Ishikawa (cell line): ENCODE results near the gene IGFBP4.

Experiments
- CEBPB ChIP-seq: IDR thresholded peaks from 2 replicates; pipeline ENCODE4 v1.6.1; 2012
- CREB1 ChIP-seq: IDR thresholded peaks from 2 replicates; pipeline ENCODE4 v1.6.1; 2012; ENCODE audit warnings: low read depth
- EGR1 ChIP-seq: IDR thresholded peaks from 2 replicates; pipeline ENCODE4 v1.6.1; 2012
- EP300 ChIP-seq: IDR thresholded peaks from 2 replicates; pipeline ENCODE4 v1.6.1; 2012; ENCODE audit warnings: borderline replicate concordance
- FOXM1 ChIP-seq: IDR thresholded peaks from 2 replicates; pipeline ENCODE4 v1.6.1; 2012; ENCODE audit warnings: low read depth, borderline replicate concordance
- NFIC ChIP-seq: IDR thresholded peaks from 2 replicates; pipeline ENCODE4 v1.6.1; 2012
- RAD21 ChIP-seq: IDR thresholded peaks from 2 replicates; pipeline ENCODE4 v1.6.1; 2012; ENCODE audit warnings: low read depth
- TAF1 ChIP-seq: IDR thresholded peaks from 2 replicates; pipeline ENCODE4 v1.6.1; 2012; ENCODE audit warnings: low read depth, mild to moderate bottlenecking
- TCF12 ChIP-seq: IDR thresholded peaks from 2 replicates; pipeline ENCODE4 v1.6.1; 2012; ENCODE audit warnings: low read depth
- TEAD4 ChIP-seq: IDR thresholded peaks from 2 replicates; pipeline ENCODE4 v1.6.1; 2012
- YY1 ChIP-seq: IDR thresholded peaks from 2 replicates; pipeline ENCODE4 v1.6.1; 2012; ENCODE audit warnings: low read depth
- ZBTB7A ChIP-seq: IDR thresholded peaks from 2 replicates; pipeline ENCODE4 v1.6.1; 2012; ENCODE audit warnings: low read depth
- TF ChIP-seq, protein P1 (sequence below): IDR thresholded peaks from 2 replicates; pipeline ENCODE4 v1.6.1; 2012
- TF ChIP-seq, protein P2 (sequence below): IDR thresholded peaks from 2 replicates; pipeline ENCODE4 v1.6.1; 2012
- TF ChIP-seq, protein P3 (sequence below): IDR thresholded peaks from 2 replicates; pipeline ENCODE4 v1.6.1; 2012; ENCODE audit warnings: low read depth, mild to moderate bottlenecking

The IGFBP4 gene

DNA sequence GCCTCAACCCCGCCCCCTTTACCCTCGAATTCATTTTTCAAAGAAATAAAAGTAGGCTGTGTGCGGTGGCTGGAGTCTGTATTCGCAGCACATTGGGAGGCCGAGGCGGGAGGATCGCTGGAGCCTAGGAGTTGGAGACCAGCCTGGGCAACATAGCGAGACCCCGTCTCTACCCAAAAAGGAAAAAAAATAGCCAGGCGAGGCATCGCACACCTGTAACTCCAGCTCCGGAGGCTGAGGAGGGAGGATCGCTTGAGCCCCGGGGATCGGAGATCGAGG, 24.9 kb upstream of the IGFBP4 start:
- TF ChIP-seq, protein P1, sequence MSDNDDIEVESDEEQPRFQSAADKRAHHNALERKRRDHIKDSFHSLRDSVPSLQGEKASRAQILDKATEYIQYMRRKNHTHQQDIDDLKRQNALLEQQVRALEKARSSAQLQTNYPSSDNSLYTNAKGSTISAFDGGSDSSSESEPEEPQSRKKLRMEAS, result no peak
- TF ChIP-seq EP300, result no peak
- TF ChIP-seq, protein P2, sequence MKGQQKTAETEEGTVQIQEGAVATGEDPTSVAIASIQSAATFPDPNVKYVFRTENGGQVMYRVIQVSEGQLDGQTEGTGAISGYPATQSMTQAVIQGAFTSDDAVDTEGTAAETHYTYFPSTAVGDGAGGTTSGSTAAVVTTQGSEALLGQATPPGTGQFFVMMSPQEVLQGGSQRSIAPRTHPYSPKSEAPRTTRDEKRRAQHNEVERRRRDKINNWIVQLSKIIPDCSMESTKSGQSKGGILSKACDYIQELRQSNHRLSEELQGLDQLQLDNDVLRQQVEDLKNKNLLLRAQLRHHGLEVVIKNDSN, result no peak

DNA sequence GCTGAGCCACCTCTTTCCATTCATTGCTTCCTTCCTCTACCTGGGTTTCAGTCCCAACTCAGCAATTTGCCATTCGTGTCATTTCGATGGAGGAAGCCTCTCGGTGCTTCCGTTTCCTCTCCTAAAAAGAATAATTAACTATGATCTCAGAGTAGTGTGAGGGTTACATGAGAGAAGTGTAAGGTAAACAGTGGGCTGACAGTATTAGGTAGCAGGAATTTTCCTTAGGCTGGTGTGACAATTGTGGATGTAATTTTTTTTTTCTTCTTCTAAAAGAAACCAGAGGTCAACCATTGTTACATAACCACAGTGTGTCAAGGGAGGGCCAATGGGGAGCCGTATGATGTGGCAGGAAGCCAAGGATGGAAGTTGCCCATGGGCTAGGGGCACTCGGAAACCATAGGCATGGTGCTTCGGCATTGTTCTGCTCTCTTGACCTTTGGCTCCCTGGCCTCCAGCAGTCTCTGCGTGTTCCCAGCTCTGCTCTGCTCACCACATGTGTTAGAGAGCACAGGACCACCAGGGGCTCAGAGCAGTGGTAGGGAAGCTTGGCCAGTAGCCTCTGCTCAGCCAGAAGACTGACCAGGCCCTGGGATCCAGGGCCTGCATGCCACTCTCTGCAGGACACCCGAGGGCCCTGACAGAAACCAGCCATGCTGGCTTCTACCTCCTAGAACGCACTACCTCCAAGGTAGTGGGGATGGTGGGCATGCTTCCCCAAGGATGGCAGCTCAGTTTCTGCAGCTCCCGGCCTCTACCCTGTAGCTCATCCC, 23.5 kb upstream of the IGFBP4 start:
- TF ChIP-seq EGR1 (no peak), NFIC (peak; percentile 59), EP300 (no peak), TCF12 (no peak)
- TF ChIP-seq, protein P3, sequence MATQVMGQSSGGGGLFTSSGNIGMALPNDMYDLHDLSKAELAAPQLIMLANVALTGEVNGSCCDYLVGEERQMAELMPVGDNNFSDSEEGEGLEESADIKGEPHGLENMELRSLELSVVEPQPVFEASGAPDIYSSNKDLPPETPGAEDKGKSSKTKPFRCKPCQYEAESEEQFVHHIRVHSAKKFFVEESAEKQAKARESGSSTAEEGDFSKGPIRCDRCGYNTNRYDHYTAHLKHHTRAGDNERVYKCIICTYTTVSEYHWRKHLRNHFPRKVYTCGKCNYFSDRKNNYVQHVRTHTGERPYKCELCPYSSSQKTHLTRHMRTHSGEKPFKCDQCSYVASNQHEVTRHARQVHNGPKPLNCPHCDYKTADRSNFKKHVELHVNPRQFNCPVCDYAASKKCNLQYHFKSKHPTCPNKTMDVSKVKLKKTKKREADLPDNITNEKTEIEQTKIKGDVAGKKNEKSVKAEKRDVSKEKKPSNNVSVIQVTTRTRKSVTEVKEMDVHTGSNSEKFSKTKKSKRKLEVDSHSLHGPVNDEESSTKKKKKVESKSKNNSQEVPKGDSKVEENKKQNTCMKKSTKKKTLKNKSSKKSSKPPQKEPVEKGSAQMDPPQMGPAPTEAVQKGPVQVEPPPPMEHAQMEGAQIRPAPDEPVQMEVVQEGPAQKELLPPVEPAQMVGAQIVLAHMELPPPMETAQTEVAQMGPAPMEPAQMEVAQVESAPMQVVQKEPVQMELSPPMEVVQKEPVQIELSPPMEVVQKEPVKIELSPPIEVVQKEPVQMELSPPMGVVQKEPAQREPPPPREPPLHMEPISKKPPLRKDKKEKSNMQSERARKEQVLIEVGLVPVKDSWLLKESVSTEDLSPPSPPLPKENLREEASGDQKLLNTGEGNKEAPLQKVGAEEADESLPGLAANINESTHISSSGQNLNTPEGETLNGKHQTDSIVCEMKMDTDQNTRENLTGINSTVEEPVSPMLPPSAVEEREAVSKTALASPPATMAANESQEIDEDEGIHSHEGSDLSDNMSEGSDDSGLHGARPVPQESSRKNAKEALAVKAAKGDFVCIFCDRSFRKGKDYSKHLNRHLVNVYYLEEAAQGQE, result no peak

DNA sequence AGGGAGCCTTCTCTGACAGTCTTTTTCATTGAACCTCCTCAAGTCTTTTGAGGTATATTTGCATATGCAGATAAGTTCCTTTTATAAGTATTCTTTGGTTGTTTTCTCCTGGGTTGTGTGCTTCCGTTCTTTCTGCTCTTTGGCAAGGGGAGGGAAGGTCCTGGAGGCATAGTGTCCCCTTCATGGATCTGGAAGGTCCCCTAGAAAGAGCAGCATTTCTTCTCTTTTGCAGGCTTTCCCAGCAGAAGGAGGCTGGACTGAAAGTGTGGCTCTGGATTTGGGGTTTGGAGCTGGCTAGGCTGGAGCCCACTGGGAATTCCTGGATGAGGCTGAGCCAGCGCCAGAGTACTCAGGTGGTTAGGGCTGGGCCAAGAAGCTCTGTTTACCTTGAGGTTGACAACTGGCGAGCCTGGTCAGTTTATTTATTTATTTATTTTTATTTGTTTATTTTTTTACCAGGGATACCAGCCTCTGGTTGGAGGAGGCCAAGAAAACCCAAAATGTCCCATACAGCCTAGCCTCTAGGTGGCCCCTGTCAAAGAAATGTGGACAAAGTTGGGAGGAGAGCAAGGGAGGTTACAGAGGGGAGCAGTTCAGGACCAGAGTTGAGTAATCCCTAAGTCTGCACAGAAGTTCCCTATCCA, 20.1 kb upstream of the IGFBP4 start:
- no peak for TF ChIP-seq FOXM1
- TF ChIP-seq TAF1, result no peak
- no peak for TF ChIP-seq RAD21
- no peak for TF ChIP-seq CEBPB
- TF ChIP-seq YY1, result no peak
- TF ChIP-seq, protein P3, result no peak
- TF ChIP-seq NFIC, result no peak
- TF ChIP-seq, protein P2, result no peak
- TF ChIP-seq, protein P1, result no peak
- no peak for TF ChIP-seq EGR1
- no peak for TF ChIP-seq ZBTB7A
- no peak for TF ChIP-seq TCF12
- no peak for TF ChIP-seq TEAD4
- TF ChIP-seq EP300, result no peak
- no peak for TF ChIP-seq CREB1

DNA sequence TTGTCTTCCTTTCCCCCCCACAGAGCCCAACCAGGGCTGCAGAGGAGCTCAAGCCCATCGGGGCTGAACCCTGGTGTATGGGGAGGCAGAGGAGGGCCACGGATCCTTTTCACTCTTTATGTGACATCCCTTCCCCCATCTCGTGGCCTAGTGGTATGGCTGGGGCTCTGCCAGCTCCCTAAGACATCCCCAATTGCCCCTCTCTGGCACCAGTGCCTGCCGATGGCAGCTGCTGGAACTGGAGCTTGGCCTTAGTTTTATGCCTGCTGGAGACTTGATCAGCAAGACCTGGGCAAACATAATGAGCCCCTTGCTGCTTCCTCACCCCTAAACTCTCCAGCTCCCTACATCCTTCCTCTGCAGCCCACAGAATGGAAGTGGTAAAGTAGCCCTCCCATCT, 17.5 kb upstream of the IGFBP4 start:
- TF ChIP-seq TEAD4 (no peak), CREB1 (no peak), EP300 (no peak), FOXM1 (no peak), TAF1 (no peak), ZBTB7A (no peak)
- TF ChIP-seq, protein P2, result no peak
- TF ChIP-seq, protein P3, result no peak
